ENCODE results near the gene ADCYAP1R1.
A peak's percentile ranks its signal among the peaks of the same experiment; 100 is the strongest.

Gene ADCYAP1R1

GRCh38 chr7:31107106-31108090 lies 55.3 kb downstream of the ADCYAP1R1 start:
- DNase-seq: no peak

DNA sequence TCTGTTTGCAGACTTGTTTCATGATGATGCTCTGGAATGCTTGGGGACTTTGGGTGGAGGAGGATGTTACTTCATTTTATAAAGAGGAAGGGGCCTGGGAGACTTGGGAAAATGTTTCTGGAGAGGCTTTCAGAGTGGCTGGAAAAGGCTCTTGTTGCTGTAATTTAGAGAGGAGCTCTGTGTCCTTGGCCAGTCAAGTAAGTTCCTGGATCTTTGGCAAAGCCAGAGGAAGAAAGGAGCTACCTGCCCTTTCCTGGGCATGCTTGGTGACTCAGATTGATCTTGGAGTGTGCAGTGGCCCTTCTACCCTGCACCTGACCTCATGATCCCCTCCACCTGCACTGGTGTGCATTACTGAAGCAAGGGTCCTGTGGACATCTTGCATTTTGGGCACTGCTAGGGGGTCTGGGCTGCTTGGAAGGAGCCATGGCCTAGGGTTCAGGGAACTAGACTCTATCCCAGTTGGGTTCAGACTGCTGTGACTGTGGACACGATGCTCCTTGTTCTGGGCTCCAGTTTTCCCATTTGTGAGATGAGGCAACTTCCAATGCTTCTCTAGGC lies 56.1 kb downstream of the ADCYAP1R1 start:
- no peak for DNase-seq

DNA sequence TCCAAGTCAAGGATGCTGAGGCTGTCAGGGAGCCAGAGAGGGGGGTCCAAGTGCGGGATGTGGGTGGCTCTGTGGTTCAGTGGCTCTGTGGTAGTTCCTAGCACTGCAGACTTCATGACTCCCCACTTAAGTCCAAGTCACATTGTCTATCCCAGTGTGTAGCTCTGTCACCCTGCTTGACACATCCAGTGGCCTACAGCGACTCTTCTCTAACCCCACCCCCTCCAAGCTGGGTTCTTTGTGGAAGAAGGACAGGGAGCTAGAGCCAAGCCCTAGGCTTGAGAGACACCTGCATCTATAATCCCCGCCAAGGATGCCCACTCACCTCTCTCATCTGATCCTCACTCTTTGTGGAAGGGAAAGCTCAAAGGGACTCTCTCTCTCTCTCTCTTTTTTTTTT lies 57.6 kb downstream of the ADCYAP1R1 start:
- no peak for DNase-seq

- DNase-seq: no peak
Observed at GRCh38 chr7:31110331-31111108, 58.4 kb downstream of the ADCYAP1R1 start.

GRCh38 chr7:31111109-31111451 lies 59.0 kb downstream of the ADCYAP1R1 start:
- DNase-seq: no peak

- DNase-seq: no peak
Observed at GRCh38 chr7:31113660-31114059, 61.6 kb downstream of the ADCYAP1R1 start.

DNA sequence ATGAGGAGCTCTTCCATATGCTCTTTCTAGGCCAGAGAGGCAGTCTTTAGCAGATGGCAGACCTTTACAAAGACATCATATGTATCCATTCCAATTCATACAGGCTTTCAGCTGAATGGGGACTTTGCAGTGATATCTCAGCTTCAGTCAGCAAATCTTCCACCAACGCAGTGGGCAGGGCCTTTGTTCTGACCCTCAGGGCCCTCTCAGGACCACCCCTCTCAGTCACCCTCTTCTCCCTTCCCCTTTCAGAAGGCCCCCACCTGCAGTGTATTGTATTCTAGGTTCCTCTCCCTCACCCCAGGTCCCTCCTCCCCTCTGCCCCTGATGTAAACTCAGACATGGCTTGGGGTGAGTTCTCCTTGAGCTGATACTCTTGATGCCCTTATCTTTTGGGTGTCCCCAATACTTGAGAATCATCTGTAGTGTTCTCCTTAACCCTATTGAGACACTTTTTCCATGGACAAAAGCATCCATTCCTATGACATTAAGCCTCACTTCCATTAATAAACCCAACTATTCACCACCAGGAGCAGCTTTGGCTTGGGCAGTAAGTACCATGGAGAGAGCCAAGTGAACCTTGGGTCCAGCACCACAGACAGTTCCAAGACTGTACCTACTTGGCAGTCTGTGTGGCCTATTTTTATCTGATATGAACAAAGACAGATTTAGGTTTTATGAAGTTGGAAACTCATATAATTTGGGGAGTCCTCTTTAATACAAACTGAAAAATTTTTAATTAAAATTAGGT lies 62.7 kb downstream of the ADCYAP1R1 start:
- no peak for DNase-seq

DNA sequence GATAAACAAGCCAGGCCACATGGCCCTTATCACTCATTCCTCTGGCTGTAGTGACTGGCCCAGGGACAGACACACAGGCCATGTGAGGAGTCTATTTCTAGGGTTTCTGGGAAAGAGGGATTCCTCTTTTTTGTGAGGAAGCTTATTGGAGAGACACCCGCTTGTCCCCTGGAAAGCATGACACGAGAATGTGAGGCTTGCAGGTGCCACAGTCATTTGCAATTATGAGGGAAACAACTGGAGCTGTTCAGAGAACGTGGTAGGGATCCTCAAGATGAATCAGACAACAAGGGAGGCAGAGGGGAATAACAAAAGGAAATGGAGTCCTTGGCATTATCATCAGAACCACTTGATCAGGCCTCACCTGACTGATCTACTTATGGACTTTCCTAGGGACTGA lies 64.5 kb downstream of the ADCYAP1R1 start:
- DNase-seq: no peak

DNA sequence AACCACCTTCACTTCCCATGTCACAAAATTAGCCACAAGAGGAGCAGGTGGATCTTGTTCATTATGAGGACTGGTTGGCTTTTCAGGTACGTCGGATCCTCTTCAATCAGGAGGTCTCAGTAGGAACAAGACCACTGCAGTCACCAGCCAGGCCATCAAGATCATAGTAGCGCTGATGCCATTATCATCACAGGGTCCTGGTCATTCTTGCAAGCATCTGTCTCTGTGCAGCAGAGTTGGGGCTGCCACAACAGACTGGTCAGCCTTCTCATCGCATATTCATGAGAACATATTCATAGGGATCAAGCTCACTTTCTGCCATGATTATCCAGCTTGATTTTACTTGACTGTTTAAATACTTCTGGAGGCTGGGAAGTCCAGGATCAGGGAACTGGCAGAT lies 67.1 kb downstream of the ADCYAP1R1 start:
- DNase-seq: no peak

- no peak for DNase-seq
Observed at GRCh38 chr7:31120800-31121513, 68.8 kb downstream of the ADCYAP1R1 start.

DNA sequence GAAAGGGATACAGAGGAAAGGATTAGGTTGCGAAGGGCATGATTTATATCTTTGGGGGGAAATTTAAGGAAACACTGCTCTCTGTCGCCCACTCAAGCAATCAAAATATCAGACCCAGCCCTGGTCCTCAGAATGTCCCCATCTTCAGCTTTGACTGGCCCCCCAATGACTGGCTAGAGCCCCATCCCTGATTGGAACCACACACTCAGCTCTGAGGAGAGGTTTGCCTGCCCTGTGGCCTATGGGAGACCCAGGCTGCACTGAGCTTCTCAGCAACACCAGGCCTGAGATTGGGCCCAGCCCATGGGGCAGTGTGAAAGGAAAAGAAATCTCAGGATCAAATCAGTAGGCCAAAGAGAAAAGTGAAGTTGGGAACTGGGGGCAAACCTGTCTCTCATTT lies 69.5 kb downstream of the ADCYAP1R1 start:
- DNase-seq: no peak

GRCh38 chr7:31122649-31123058 lies 70.5 kb downstream of the ADCYAP1R1 start:
- DNase-seq: peak; percentile 47

- DNase-seq: no peak
Observed at GRCh38 chr7:31123321-31123720, 71.2 kb downstream of the ADCYAP1R1 start.

- no peak for DNase-seq
Observed at GRCh38 chr7:31123726-31124125, 71.6 kb downstream of the ADCYAP1R1 start.

DNA sequence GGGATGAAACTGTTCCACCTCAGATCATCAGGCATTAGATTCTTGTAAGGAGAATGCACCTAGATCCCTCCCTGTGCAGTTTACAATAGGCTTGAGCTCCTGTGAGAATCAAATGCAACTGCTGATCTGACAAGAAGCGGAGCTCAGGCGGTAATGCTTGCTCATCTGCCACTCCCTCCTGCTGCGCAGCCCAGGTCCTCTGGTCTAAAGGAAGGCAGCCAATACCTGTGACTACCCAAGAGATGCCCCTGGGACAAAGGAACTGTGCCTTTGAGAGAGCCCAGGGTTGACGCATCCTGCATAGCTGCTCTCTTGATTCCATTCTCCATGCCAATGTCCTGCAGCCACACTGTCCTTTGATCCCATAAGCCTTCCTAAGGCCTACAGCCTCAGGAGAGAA lies 73.1 kb downstream of the ADCYAP1R1 start:
- DNase-seq: no peak

DNA sequence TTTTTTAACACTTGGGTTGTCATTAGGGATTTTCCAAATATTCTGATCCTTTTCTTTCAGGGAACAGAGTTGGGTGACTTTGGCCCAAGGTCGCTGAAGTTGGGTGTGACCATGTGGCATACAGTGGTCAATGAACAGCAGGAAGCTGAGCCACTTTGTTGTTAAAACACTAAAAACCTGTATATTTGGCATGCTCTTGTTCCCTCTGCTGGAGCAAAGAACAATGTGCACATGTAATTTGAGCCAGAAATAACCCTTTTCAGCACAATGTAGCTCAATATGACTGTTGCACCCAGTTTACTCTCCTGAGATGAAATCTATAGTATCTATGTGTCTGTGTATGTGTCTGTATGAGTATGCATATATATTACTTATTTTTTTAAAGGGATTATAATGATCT lies 74.9 kb downstream of the ADCYAP1R1 start:
- DNase-seq: peak; percentile 5

- DNase-seq: no peak
Observed at GRCh38 chr7:31129067-31129466, 77.0 kb downstream of the ADCYAP1R1 start.

DNA sequence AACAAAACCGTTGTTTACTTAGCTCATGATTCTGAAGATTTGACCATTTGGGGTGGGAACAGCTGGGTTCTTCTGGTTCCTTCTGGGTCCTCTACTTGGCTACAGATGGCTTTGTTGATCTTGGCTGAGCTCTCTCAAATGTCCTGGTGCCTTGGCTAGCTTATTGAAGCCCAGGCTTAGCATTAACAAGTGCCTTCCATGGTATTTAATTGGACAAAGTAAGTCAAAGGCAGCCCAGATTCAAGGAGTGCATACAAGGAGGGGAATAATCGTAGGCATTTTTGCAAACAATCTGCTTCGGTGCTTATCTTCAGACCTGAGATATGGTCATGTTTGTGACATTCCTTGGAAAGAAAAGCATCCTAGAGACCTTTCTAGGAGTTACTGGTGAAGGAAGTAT lies 81.4 kb downstream of the ADCYAP1R1 start:
- DNase-seq: no peak

GRCh38 chr7:31134246-31135188 lies 82.4 kb downstream of the ADCYAP1R1 start:
- peak; percentile 74 for DNase-seq

- DNase-seq: no peak
Observed at GRCh38 chr7:31137234-31137633, 85.1 kb downstream of the ADCYAP1R1 start.

GRCh38 chr7:31145339-31145738 lies 93.2 kb downstream of the ADCYAP1R1 start:
- no peak for DNase-seq
